Caco-2 (cell line): ENCODE results near the gene MICU1. TPM values are rescaled to one million over a fixed set of nuclear protein-coding genes. Genes with fewer than 3 reads are reported as not detected.

Experiments used
- BruUV-seq: library from RNA; stranded (reverse); fragments of 400-500 nt; replicated peaks from 2 replicates; lab custom pipeline; 2021; lab: Mats Ljungman, UMichigan
- CTCF ChIA-PET: fragments of 300-600 bp; sonication (Branson Sonifier 250); formaldehyde crosslinking; loops from one replicate; lab custom pipeline; 2022; ENCODE audit warnings: antibody characterized with exemption; lab: Charles Lee
- POLR2A ChIA-PET: fragments of 300-600 bp; sonication (Branson Sonifier 250); formaldehyde crosslinking; loops from one replicate; lab custom pipeline; 2022; ENCODE audit warnings: antibody characterized with exemption; lab: Charles Lee
- DNase-seq, 2 experiments: peaks; one replicate each; pipeline versions ENCODE4 v3.0.0 to v3.0.0-alpha.2; 2020 to 2022
- H3K27me3 ChIP-seq: replicated peaks from 2 replicates; pipeline ENCODE4 v1.6.0; 2011; ENCODE audit warnings: low read length; ENCODE audit not compliant: control insufficient read depth, insufficient read depth
- H3K36me3 ChIP-seq: 2 replicates; pipeline ENCODE4 v1.5.1; 2011; ENCODE audit warnings: low read length; ENCODE audit not compliant: control insufficient read depth, insufficient read depth
- H3K4me1 ChIP-seq: fragments of 250-450 bp; sonication (Bioruptor Pico); 2 replicates; pipeline ENCODE4 v1.5.1; 2020; ENCODE audit warnings: mild to moderate bottlenecking
- H3K4me3 ChIP-seq: 2 replicates; pipeline ENCODE4 v1.5.1; 2011; ENCODE audit warnings: low read depth, mild to moderate bottlenecking, control low read depth, low read length
- H3K9me3 ChIP-seq: fragments of 250-450 bp; sonication (Bioruptor Pico); 2 replicates; pipeline ENCODE4 v1.5.1; 2020; ENCODE audit warnings: mild to moderate bottlenecking, moderate library complexity
- H3K27ac Mint-ChIP-seq: one replicate; pipeline ENCODE4 v1.8.0; 2022; ENCODE audit warnings: mixed read lengths; ENCODE audit not compliant: unreplicated experiment
- H3K27me3 Mint-ChIP-seq: one replicate; pipeline ENCODE4 v1.8.0; 2022; ENCODE audit warnings: mixed read lengths; ENCODE audit not compliant: insufficient read depth, unreplicated experiment
- H3K36me3 Mint-ChIP-seq: one replicate; pipeline ENCODE4 v1.8.0; 2022; ENCODE audit warnings: mild to moderate bottlenecking, mixed read lengths; ENCODE audit not compliant: insufficient read depth, unreplicated experiment
- H3K4me1 Mint-ChIP-seq: one replicate; pipeline ENCODE4 v1.8.0; 2022; ENCODE audit warnings: low read depth, mixed read lengths; ENCODE audit not compliant: unreplicated experiment
- H3K4me3 Mint-ChIP-seq: one replicate; pipeline ENCODE4 v1.8.0; 2022; ENCODE audit warnings: mild to moderate bottlenecking, moderate library complexity, mixed read lengths; ENCODE audit not compliant: unreplicated experiment
- H3K9me3 Mint-ChIP-seq: one replicate; pipeline ENCODE4 v1.8.0; 2022; ENCODE audit warnings: mixed read lengths; ENCODE audit not compliant: unreplicated experiment
- intact Hi-C: fragments of 100-400 bp; cut with micrococcal nuclease; formaldehyde crosslinking; loops from one replicate; pipeline ENCODE4 v1.10.0; 2022; ENCODE audit not compliant: unreplicated experiment
- total RNA-seq: library from RNA; stranded (reverse); gene quantifications from 2 replicates; pipeline ENCODE4 v1.2.3, GENCODE V29; 2022
- TF ChIP-seq, protein P1 (sequence below), 2 experiments: fragments of 200-600 bp in 1 of 2; IDR thresholded peaks; 1 replicate in 1 of 2; 2 replicates in 1 of 2; pipeline versions ENCODE4 v1.5.1 to v1.8.0; 2011 to 2022; ENCODE audit warnings: antibody characterized with exemption in 1 of 2, control low read depth in 1 of 2, inconsistent platforms in 1 of 2, low read depth in 1 of 2, low read length in 1 of 2, mild to moderate bottlenecking in 1 of 2, moderate library complexity in 1 of 2; ENCODE audit not compliant: insufficient read depth in 1 of 2, severe bottlenecking in 1 of 2, unreplicated experiment in 1 of 2

The MICU1 gene
- total RNA-seq, 1 experiment from 2014 or later: 83.2 TPM

DNA sequence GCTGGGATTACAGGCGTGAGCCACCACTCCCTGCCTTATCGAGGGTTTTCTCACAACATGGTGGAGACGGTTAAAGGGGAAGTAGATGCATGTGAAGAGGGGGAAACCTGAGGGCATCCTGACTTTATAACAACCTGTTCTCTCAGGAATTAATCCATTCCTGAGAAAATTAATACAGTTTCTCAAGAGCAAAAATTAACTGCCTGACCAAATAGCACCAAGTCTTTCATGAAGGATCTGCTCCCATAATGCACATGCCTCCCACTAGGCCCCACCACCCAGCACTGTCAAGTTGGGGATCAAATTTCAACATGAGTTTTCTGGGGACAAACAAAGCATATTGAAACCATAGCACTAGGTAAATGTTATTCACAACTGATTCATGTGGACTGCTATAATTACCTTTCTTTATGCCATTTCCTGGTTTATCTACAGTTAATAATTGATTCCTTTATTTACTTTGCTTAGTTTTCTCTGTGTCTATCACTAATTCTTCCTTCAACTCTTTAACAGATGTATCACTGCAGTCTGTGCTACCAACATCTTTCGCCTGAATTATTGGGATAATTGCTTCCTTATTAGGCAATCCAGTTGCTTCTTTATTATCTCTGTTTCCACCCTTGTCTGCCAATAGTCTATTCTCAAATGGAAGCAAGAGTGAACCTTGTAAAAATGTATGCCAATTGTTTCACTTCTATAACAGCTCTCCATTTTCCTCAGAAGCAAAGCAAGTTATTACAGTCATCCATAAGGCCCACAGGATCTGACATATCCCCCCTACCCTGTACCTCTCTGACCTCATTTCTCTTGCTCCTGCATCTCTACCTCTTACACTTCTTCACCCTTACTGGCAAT, 12.9 kb upstream of the MICU1 start:
- Mint-ChIP-seq H3K36me3 (no peaks in the 10 kb centered on the region), H3K27ac (peak overlapping the region; percentile 15), H3K27me3 (no peaks in the 10 kb centered on the region), H3K4me1 (peaks cover 16% of the 10 kb centered on the region), H3K9me3 (peaks cover 9% of the 10 kb centered on the region), H3K4me3 (no peak overlapping the region)
- DNase-seq: peak in 1 of 2 experiments; percentile 25
- H3K4me3 ChIP-seq: no peak overlapping the region
- ChIA-PET CTCF (no interaction called here), POLR2A (no interaction called here)
- H3K4me1 ChIP-seq: peaks cover 9% of the 10 kb centered on the region; the same call in 1 of the 2 replicates
- no peaks in the 10 kb centered on the region for H3K9me3 ChIP-seq
- intact Hi-C loops: no loop called here
- BruUV-seq: no TSS peak
- no peaks in the 10 kb centered on the region for H3K36me3 ChIP-seq
- no peaks in the 10 kb centered on the region for H3K27me3 ChIP-seq
- TF ChIP-seq, protein P1, sequence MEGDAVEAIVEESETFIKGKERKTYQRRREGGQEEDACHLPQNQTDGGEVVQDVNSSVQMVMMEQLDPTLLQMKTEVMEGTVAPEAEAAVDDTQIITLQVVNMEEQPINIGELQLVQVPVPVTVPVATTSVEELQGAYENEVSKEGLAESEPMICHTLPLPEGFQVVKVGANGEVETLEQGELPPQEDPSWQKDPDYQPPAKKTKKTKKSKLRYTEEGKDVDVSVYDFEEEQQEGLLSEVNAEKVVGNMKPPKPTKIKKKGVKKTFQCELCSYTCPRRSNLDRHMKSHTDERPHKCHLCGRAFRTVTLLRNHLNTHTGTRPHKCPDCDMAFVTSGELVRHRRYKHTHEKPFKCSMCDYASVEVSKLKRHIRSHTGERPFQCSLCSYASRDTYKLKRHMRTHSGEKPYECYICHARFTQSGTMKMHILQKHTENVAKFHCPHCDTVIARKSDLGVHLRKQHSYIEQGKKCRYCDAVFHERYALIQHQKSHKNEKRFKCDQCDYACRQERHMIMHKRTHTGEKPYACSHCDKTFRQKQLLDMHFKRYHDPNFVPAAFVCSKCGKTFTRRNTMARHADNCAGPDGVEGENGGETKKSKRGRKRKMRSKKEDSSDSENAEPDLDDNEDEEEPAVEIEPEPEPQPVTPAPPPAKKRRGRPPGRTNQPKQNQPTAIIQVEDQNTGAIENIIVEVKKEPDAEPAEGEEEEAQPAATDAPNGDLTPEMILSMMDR (IDR thresholded peaks at IDR 0.05; ENCODE audit: insufficient read depth in 1 of 2, low read depth in 1 of 2, low read length in 1 of 2, severe bottlenecking in 1 of 2, unreplicated experiment in 1 of 2): no peak

DNA sequence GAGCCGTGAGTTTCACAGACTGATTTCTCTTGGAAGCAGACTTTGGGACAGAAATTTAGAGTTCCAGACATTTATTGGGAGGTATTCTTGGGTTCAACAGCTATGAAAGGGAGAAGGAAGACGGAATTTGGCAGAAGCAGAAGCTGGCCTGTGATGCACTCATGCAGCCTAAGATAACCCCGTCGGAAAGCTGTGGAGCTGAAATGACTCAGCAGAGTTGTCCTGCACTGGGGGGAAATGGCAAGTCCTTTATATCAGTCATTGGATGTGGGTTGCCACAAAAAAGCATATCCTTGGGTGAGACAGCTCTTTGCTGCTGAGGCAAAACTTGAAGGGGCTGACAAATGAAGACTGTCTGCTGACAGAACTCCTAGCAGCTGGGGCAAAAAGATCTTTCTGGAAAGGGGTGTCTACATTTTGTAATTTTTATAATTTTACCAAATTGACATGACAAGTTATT, 11.5 kb upstream of the MICU1 start:
- no peaks in the 10 kb centered on the region for H3K36me3 Mint-ChIP-seq
- peaks cover 9% of the 10 kb centered on the region; the same call in 1 of the 2 replicates for H3K4me1 ChIP-seq
- peaks cover 4% of the 10 kb centered on the region; the same call in 1 of the 2 replicates for H3K9me3 ChIP-seq
- no peak for DNase-seq
- ChIA-PET POLR2A (no interaction called here), CTCF (interaction anchor here (0.6 kb wide), 1 partner anchor 696 kb away, joined by 3 read pairs; no protein-coding TSS in a partner anchor)
- no peak overlapping the region for H3K27ac Mint-ChIP-seq
- TF ChIP-seq, protein P1 (IDR thresholded peaks at IDR 0.05; ENCODE audit: insufficient read depth in 1 of 2, low read depth in 1 of 2, low read length in 1 of 2, severe bottlenecking in 1 of 2, unreplicated experiment in 1 of 2): no peak
- no peaks in the 10 kb centered on the region for H3K27me3 ChIP-seq
- H3K27me3 Mint-ChIP-seq: no peaks in the 10 kb centered on the region
- H3K9me3 Mint-ChIP-seq: peaks cover 9% of the 10 kb centered on the region
- no peak overlapping the region for H3K4me3 Mint-ChIP-seq
- H3K4me1 Mint-ChIP-seq: peaks cover 16% of the 10 kb centered on the region
- no TSS peak for BruUV-seq
- intact Hi-C loops: no loop called here
- H3K36me3 ChIP-seq: no peaks in the 10 kb centered on the region
- no peak overlapping the region for H3K4me3 ChIP-seq

DNA sequence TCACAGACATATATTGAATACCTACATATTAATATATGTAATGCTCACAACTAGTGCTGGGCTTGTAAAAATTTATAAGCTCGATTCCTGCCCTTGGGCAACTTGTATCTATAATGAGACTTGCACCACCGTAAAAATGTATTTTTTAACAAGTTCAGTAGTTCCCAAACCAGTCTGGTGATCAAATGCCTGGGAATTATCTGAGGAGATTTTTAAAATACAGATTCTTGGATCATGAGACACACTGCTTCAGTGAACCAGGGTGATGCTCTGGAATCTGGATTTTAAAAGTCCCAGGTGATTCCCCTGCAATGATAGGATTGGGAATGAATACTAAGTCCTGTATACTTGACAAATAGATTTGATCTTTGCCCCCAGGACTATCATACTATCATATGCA, 4.3 kb upstream of the MICU1 start:
- intact Hi-C loops: no loop called here
- Histone ChIP-seq H3K36me3 (no peaks in the 10 kb centered on the region), H3K4me3 (no peak overlapping the region), H3K9me3 (peaks cover 4% of the 10 kb centered on the region; the same call in 1 of the 2 replicates), H3K27me3 (no peaks in the 10 kb centered on the region), H3K4me1 (peaks cover 5% of the 10 kb centered on the region; the same call in 1 of the 2 replicates)
- BruUV-seq: no TSS peak
- no peaks in the 10 kb centered on the region for H3K27me3 Mint-ChIP-seq
- no peak for DNase-seq
- H3K9me3 Mint-ChIP-seq: no peaks in the 10 kb centered on the region
- no peaks in the 10 kb centered on the region for H3K36me3 Mint-ChIP-seq
- TF ChIP-seq, protein P1 (IDR thresholded peaks at IDR 0.05; ENCODE audit: insufficient read depth in 1 of 2, low read depth in 1 of 2, low read length in 1 of 2, severe bottlenecking in 1 of 2, unreplicated experiment in 1 of 2): no peak
- CTCF ChIA-PET: no interaction called here
- no peak overlapping the region for H3K27ac Mint-ChIP-seq
- H3K4me3 Mint-ChIP-seq: no peak overlapping the region
- POLR2A ChIA-PET: interaction anchor here (0.6 kb wide), 1 partner anchor 1280 kb away, joined by 4 read pairs; no protein-coding TSS in a partner anchor
- H3K4me1 Mint-ChIP-seq: no peaks in the 10 kb centered on the region
